Measurements from ENCODE around the gene LIPM.

The LIPM gene

GRCh38 chr10:88810196-88810961 is 7.8 kb downstream of the LIPM start:
- peak; percentile 91 for TF ChIP-seq CTCF (conservative IDR thresholded peaks at IDR 0.05; ENCODE audit: low read depth, low read length)
- no peak overlapping the region for H3K4me3 ChIP-seq (ENCODE audit: low read depth, low read length)
- DNase-seq (ENCODE audit: low read depth), result peak; percentile 88

- TF ChIP-seq CTCF (conservative IDR thresholded peaks at IDR 0.05; ENCODE audit: low read depth, low read length), result no peak
- DNase-seq (ENCODE audit: low read depth), result no peak
- no peak overlapping the region for H3K4me3 ChIP-seq (ENCODE audit: low read depth, low read length)
Measured at GRCh38 chr10:88813200-88813599, 10.7 kb downstream of the LIPM start.

- no peak overlapping the region for H3K4me3 ChIP-seq (ENCODE audit: low read depth, low read length)
- no peak for TF ChIP-seq CTCF (conservative IDR thresholded peaks at IDR 0.05; ENCODE audit: low read depth, low read length)
- peak; percentile 47 for DNase-seq (ENCODE audit: low read depth)
Measured at GRCh38 chr10:88819290-88819689, 16.8 kb downstream of the LIPM start.

- TF ChIP-seq CTCF (conservative IDR thresholded peaks at IDR 0.05; ENCODE audit: low read depth, low read length), result no peak
- no peak overlapping the region for H3K4me3 ChIP-seq (ENCODE audit: low read depth, low read length)
- peak; percentile 80 for DNase-seq (ENCODE audit: low read depth)
Measured at GRCh38 chr10:88820748-88821401, 18.3 kb downstream of the LIPM start.

- no peak for TF ChIP-seq CTCF (conservative IDR thresholded peaks at IDR 0.05; ENCODE audit: low read depth, low read length)
- DNase-seq (ENCODE audit: low read depth), result no peak
- no peak overlapping the region for H3K4me3 ChIP-seq (ENCODE audit: low read depth, low read length)
Measured at GRCh38 chr10:88826388-88826787, 23.9 kb downstream of the LIPM start.

- H3K4me3 ChIP-seq (ENCODE audit: low read depth, low read length), result no peak overlapping the region
- no peak for DNase-seq (ENCODE audit: low read depth)
- no peak for TF ChIP-seq CTCF (conservative IDR thresholded peaks at IDR 0.05; ENCODE audit: low read depth, low read length)
Measured at GRCh38 chr10:88827671-88828070, 25.1 kb downstream of the LIPM start.

GRCh38 chr10:88828310-88828709 is 25.8 kb downstream of the LIPM start:
- no peak overlapping the region for H3K4me3 ChIP-seq (ENCODE audit: low read depth, low read length)
- TF ChIP-seq CTCF (conservative IDR thresholded peaks at IDR 0.05; ENCODE audit: low read depth, low read length), result no peak
- no peak for DNase-seq (ENCODE audit: low read depth)
